GM04503 (cell line): ENCODE data around the gene TUBB4A.
"Not testable (repeated sequence)": the region's sequence is repeated elsewhere in the genome, so short reads cannot be mapped to it uniquely, and the experiment has no call there.

Experiments
- DNase-seq: peaks from one replicate; pipeline ENCODE4 v3.0.0-alpha.2; 2012; ENCODE audit warnings: low read depth

The TUBB4A gene

GRCh38 chr19:6522712-6523111, 20.6 kb upstream of the TUBB4A start:
- no peak for DNase-seq

- no peak for DNase-seq
Observed at GRCh38 chr19:6521718-6522646, 19.9 kb upstream of the TUBB4A start.

DNA sequence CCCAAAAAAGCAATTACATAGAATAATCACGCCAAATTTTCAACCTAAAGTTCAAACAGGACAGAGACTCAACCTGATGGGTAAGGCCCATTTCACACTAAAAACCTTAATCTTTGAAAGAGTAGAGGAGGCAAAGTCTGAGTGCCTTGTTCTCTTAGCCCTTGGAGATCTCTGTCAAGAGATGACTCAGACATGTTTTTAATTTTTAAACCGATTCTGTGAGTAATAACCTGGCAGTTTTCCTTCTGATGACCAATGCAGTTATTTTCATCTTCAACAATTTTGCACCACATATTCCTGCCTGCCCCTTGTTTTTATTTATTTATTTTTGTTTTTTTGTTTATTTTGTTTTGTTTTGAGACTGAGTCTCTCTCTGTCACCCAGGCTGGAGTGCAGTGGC, 17.2 kb upstream of the TUBB4A start:
- DNase-seq = peak; percentile 67

GRCh38 chr19:6518145-6518911, 16.2 kb upstream of the TUBB4A start:
- DNase-seq = no peak

GRCh38 chr19:6516659-6517291, 14.7 kb upstream of the TUBB4A start:
- peak; percentile 25 for DNase-seq

DNA sequence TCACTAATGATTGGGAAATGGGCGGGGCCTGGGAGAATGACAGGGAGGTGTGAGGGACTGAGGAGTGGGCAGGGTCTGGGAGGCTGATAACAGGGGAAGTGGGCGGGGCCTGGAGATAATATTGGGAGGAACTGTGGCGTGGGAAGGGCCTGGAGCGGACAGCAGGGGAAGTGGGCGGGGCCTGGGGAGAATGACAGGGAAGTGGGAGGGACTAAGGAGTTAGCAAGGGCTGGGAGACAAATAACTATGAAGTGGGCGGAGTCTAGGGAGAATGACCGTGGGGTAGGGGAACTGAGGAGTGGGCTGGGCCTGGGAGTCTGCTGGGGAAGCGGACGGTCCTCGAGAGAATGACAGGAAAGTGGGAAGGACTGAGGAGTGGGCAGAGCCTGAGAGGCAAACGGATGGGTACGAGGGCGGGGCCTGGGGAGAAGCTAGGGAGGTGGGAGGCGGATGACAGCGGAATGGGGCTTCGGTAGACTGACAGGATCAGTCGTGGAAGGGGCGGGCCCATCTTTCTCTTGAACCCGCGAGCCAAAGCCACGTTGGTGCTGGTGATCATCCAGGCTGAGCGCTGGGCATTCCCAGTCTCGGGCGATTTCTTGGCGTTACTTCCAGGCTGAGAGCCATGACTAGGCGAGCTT, 14.0 kb upstream of the TUBB4A start:
- DNase-seq = peak; percentile 64

DNA sequence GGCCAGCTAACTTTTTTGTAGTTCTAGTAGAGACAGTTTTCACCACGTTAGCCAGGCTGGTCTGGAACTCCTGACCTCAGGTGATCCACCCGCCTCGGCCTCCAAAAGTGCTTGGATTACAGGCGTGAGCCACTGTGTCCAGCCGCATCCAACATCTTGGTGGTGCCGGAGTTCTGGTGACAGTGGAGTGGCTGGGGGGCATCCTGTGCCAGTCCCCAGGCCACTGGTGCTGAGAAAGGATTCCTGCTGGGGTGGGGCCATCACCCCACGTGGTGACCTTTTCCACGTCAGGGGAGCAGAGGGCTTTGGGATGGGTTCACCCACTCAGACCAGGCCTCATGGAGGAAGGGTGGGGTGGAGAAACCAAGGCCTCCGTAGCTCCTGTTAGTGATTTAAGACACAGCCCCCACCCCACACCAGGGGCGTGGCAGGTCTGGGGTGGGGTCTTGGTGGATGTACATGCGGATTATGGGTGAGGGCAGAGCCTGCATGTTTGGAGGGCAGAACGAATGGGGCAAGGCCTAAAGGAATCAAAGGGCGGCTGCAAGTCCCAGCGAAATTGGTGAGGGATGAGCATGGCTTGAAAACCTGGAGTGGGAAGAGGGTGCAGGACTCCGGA, 12.9 kb upstream of the TUBB4A start:
- no peak for DNase-seq

DNA sequence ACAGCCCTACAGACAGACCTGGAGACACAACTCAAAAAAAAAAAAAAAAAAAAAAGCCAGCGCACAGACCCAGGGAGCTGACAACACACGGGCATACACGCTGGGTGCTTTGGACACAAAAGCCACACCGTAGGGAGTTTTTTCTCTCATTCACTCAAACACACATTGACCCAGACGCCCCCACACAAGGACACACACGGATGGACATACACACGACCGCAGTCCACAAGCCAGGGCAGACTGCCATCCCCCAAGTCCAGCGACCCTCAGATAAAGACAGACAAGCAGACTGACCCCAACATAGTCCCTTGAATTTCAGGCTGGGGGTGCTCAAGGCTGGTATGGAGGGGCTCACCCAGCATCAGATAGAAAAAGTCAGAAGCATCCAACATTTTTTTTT, 12.0 kb upstream of the TUBB4A start:
- no peak for DNase-seq

- DNase-seq = no peak
Observed at GRCh38 chr19:6510618-6511017, 8.5 kb upstream of the TUBB4A start.

GRCh38 chr19:6509118-6509971, 7.2 kb upstream of the TUBB4A start:
- DNase-seq = no peak

GRCh38 chr19:6508028-6508771, 6.1 kb upstream of the TUBB4A start:
- not testable (repeated sequence) for DNase-seq

DNA sequence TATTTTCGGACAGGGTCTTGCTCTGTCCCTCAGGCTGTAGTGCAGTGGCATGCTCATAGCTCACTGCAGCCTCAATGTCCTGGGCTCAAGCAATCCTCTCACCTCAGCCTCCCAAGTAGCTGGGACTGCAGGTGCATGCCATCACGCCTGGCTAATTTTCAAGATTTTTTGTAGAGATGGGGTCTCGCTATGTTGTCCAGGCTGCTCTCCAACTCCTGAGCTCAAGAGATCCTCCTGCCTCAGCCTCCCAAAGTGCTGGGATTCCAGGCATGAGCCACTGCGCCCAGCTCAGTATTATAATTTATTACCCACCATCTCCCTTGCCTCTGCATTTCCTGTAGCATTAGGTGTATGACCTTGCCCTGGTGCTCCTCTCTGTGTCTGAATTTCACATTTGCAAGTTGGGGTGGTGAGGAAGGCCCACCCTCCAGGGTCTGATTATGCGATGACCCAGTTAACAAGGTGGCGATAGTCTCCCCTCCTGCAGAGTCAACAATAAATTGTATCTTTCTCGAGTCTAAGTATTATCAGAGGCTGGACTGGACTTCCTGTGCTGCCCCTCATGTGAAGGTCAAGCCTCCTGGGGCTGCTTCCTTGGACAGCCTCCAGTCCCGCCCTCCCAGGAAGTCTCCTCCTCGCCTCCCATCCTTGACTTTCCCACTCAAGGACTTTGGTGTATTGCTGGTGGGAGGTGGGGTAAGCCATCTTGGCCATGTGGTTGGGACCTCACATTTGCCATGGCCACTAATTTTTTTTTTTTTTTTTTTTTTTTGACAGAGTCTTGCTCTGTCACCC, 1.5 kb upstream of the TUBB4A start:
- no peak for DNase-seq

GRCh38 chr19:6500837-6501739, 1.0 kb downstream of the TUBB4A start:
- no peak for DNase-seq

DNA sequence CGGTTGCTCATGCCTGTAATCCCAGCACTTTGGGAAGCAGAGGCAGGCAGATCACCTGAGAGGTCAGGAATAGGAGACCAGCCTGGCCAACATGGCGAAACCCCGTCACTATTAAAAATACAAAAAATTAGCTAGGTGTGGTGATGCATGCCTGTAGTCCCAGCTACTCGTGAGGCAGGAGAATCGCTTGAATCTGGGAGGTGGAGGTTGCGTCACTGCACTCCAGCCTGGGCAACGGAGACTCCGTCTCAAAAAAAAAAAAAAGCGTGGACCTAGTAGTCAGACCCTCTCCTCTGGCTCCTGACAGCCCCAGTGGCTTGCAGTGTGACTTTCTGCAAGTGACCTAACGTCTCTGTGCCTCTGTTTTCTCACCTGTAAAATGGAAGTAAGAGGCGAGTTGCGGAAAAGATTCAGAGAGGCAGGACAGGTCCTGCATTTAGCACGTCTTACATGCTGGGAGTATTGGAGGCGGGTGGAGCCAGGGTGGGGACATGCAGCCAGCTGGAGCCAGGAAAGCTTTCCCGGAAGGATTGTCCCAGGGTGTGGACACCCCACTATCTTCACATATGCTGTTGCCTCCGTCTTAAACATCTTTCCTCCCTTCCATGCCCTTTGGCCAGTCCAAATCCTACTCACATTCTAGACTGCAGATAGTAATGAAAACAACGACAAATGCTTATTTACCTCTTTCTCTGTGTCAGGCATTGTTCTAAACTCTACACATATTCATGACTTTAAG, 2.9 kb downstream of the TUBB4A start:
- DNase-seq = no peak

DNA sequence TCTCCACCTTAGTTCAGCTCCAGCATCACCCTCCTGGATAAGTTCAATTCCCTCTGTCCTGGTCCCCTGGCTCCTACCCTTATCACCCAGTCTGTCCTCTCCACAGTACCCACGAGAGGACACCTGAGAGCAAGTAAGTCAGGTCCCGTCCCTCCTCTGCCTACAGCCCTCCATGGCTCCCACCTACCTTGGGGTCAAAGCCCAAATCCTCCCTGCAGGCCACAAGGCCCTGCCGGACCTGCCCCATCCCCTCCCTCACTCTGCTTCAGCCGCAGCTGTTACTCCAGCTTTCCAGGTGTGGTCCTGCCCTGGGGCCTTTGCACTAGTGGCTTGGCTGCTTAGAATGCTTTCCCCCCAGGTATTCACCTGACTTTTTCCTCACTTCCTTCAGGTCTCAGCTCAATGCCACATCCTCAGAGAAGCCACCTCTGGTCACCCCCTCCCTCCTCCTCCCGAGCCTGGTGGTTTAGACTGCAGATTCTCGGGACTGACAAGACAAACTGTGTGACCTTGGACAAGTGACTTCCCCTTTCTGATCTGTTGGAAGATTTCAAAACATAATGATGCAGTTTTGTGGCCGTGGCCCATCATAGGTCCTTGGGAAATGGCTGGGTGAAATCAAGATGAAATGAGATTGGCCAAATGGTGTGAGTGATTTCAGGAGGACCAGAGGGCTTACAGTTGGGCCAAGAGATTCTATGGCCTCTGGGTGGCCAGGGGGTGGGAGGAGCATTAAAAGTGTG, 3.6 kb downstream of the TUBB4A start:
- DNase-seq = no peak

DNA sequence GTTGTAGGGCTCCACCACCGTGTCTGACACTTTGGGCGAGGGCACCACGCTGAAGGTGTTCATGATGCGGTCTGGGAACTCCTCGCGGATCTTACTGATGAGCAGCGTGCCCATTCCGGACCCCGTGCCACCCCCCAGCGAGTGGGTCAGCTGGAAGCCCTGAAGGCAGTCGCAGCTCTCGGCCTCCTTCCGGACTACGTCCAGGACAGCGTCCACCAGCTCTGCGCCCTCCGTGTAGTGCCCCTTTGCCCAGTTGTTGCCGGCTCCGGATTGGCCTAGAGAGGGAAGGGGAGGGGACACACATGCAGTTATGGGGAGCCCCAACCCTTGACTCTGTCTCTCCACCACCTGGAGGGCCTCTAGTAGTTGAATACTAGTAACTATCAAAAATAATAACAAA, 6.2 kb downstream of the TUBB4A start:
- DNase-seq = no peak
